ENCODE results near the gene ZC2HC1B.

GRCh38 chr6:143845033-143845432 is 19.2 kb upstream of the ZC2HC1B start:
- TF ChIP-seq EGR1 (IDR thresholded peaks at IDR 0.05; ENCODE audit: borderline replicate concordance, low read depth, low read length) (no peak), SUZ12 (IDR thresholded peaks at IDR 0.05; ENCODE audit: low read length) (no peak), CTCF (IDR thresholded peaks at IDR 0.05; ENCODE audit: control extremely low read depth in 1 of 3, insufficient read depth in 1 of 3, low read depth in 1 of 3, low read length in 3 of 3) (no peak), ASH2L (IDR thresholded peaks at IDR 0.05; ENCODE audit: low read length) (no peak), POLR2A (IDR thresholded peaks at IDR 0.05; ENCODE audit: control extremely low read depth in 1 of 2, low read depth in 2 of 2, low read length in 2 of 2) (no peak)
